ENCODE measurements around the gene PSMC2. TPM values are rescaled to one million over a fixed set of nuclear protein-coding genes. Genes with fewer than 3 reads are reported as not detected.

The PSMC2 gene
- total RNA-seq, 1 donor from 2014 or later = 80.5 TPM

GRCh38 chr7:103391150-103391549, 43.7 kb downstream of the PSMC2 start:
- Mint-ChIP-seq H3K9me3 (ENCODE audit: unreplicated experiment) (no peaks in the 10 kb centered on the region), H3K36me3 (ENCODE audit: low read depth, unreplicated experiment) (peaks cover 4% of the 10 kb centered on the region), H3K4me1 (ENCODE audit: unreplicated experiment) (no peaks in the 10 kb centered on the region), H3K27me3 (ENCODE audit: unreplicated experiment) (no peaks in the 10 kb centered on the region), H3K27ac (ENCODE audit: unreplicated experiment) (no peak overlapping the region), H3K4me3 (ENCODE audit: unreplicated experiment) (no peak overlapping the region)
- no peak for DNase-seq (ENCODE audit: low spot score)
- TF ChIP-seq CTCF (IDR thresholded peaks at IDR 0.05; ENCODE audit: unreplicated experiment) = no peak

GRCh38 chr7:103391976-103392375, 44.5 kb downstream of the PSMC2 start:
- H3K27me3 Mint-ChIP-seq (ENCODE audit: unreplicated experiment) = no peaks in the 10 kb centered on the region
- no peak for TF ChIP-seq CTCF (IDR thresholded peaks at IDR 0.05; ENCODE audit: unreplicated experiment)
- H3K36me3 Mint-ChIP-seq (ENCODE audit: low read depth, unreplicated experiment) = peaks cover 4% of the 10 kb centered on the region
- no peaks in the 10 kb centered on the region for H3K9me3 Mint-ChIP-seq (ENCODE audit: unreplicated experiment)
- no peaks in the 10 kb centered on the region for H3K4me1 Mint-ChIP-seq (ENCODE audit: unreplicated experiment)
- no peak overlapping the region for H3K27ac Mint-ChIP-seq (ENCODE audit: unreplicated experiment)
- no peak for DNase-seq (ENCODE audit: low spot score)
- H3K4me3 Mint-ChIP-seq (ENCODE audit: unreplicated experiment) = no peak overlapping the region

- H3K36me3 Mint-ChIP-seq (ENCODE audit: low read depth, unreplicated experiment) = peaks cover 4% of the 10 kb centered on the region
- H3K27ac Mint-ChIP-seq (ENCODE audit: unreplicated experiment) = no peak overlapping the region
- H3K27me3 Mint-ChIP-seq (ENCODE audit: unreplicated experiment) = no peaks in the 10 kb centered on the region
- no peak for DNase-seq (ENCODE audit: low spot score)
- no peak overlapping the region for H3K4me3 Mint-ChIP-seq (ENCODE audit: unreplicated experiment)
- peaks cover 2% of the 10 kb centered on the region for H3K4me1 Mint-ChIP-seq (ENCODE audit: unreplicated experiment)
- TF ChIP-seq CTCF (IDR thresholded peaks at IDR 0.05; ENCODE audit: unreplicated experiment) = no peak
- H3K9me3 Mint-ChIP-seq (ENCODE audit: unreplicated experiment) = no peaks in the 10 kb centered on the region
Measured at GRCh38 chr7:103394566-103394965, 47.1 kb downstream of the PSMC2 start.

- Mint-ChIP-seq H3K9me3 (ENCODE audit: unreplicated experiment) (no peaks in the 10 kb centered on the region), H3K36me3 (ENCODE audit: low read depth, unreplicated experiment) (peaks cover 4% of the 10 kb centered on the region), H3K4me1 (ENCODE audit: unreplicated experiment) (peaks cover 2% of the 10 kb centered on the region), H3K4me3 (ENCODE audit: unreplicated experiment) (no peak overlapping the region), H3K27ac (ENCODE audit: unreplicated experiment) (no peak overlapping the region), H3K27me3 (ENCODE audit: unreplicated experiment) (no peaks in the 10 kb centered on the region)
- no peak for TF ChIP-seq CTCF (IDR thresholded peaks at IDR 0.05; ENCODE audit: unreplicated experiment)
- DNase-seq (ENCODE audit: low spot score) = no peak
Measured at GRCh38 chr7:103395071-103395470, 47.6 kb downstream of the PSMC2 start.

GRCh38 chr7:103396471-103396870, 49.0 kb downstream of the PSMC2 start:
- no peaks in the 10 kb centered on the region for H3K9me3 Mint-ChIP-seq (ENCODE audit: unreplicated experiment)
- peaks cover 2% of the 10 kb centered on the region for H3K4me1 Mint-ChIP-seq (ENCODE audit: unreplicated experiment)
- no peak overlapping the region for H3K27ac Mint-ChIP-seq (ENCODE audit: unreplicated experiment)
- no peak for DNase-seq (ENCODE audit: low spot score)
- no peak for TF ChIP-seq CTCF (IDR thresholded peaks at IDR 0.05; ENCODE audit: unreplicated experiment)
- no peak overlapping the region for H3K4me3 Mint-ChIP-seq (ENCODE audit: unreplicated experiment)
- H3K27me3 Mint-ChIP-seq (ENCODE audit: unreplicated experiment) = no peaks in the 10 kb centered on the region
- H3K36me3 Mint-ChIP-seq (ENCODE audit: low read depth, unreplicated experiment) = no peaks in the 10 kb centered on the region

Data from endothelial cell (in vitro differentiated cells).